Measurements from ENCODE around the gene EPHA6. TPM values are rescaled to one million over a fixed set of nuclear protein-coding genes. Genes with fewer than 3 reads are reported as not detected.

The EPHA6 gene
- total RNA-seq, 1 donor from 2014 or later, result not detected

GRCh38 chr3:96986241-96986640 is 171.8 kb downstream of the EPHA6 start:
- Histone ChIP-seq H3K4me1 (no peaks in the 10 kb centered on the region), H3K36me3 (no peaks in the 10 kb centered on the region), H3K27me3 (no peaks in the 10 kb centered on the region), H3K9me3 (no peaks in the 10 kb centered on the region), H3K27ac (no peak overlapping the region), H3K4me3 (no peak overlapping the region)
- no peak for ATAC-seq
- TF ChIP-seq CTCF (IDR thresholded peaks at IDR 0.05), result no peak
- DNase-seq, result no peak
- intact Hi-C loops (cut with DNase I), result no loop called here

- Histone ChIP-seq H3K9me3 (no peaks in the 10 kb centered on the region), H3K36me3 (no peaks in the 10 kb centered on the region), H3K4me1 (no peaks in the 10 kb centered on the region), H3K27me3 (no peaks in the 10 kb centered on the region), H3K27ac (no peak overlapping the region), H3K4me3 (no peak overlapping the region)
- ATAC-seq (no peak), DNase-seq (no peak)
- intact Hi-C loops (cut with DNase I), result no loop called here
- no peak for TF ChIP-seq CTCF (IDR thresholded peaks at IDR 0.05)
Measured at GRCh38 chr3:96991231-96991630, 176.8 kb downstream of the EPHA6 start.

- Histone ChIP-seq H3K36me3 (no peaks in the 10 kb centered on the region), H3K4me1 (no peaks in the 10 kb centered on the region), H3K27ac (no peak overlapping the region), H3K4me3 (no peak overlapping the region), H3K9me3 (no peaks in the 10 kb centered on the region), H3K27me3 (no peaks in the 10 kb centered on the region)
- ATAC-seq, result no peak
- no peak for TF ChIP-seq CTCF (IDR thresholded peaks at IDR 0.05)
- DNase-seq, result no peak
- intact Hi-C loops (cut with DNase I), result no loop called here
Measured at GRCh38 chr3:96991800-96992365, 177.5 kb downstream of the EPHA6 start.

- ATAC-seq (no peak), DNase-seq (no peak)
- intact Hi-C loops (cut with DNase I), result no loop called here
- Histone ChIP-seq H3K4me1 (no peaks in the 10 kb centered on the region), H3K27me3 (no peaks in the 10 kb centered on the region), H3K27ac (no peak overlapping the region), H3K9me3 (no peaks in the 10 kb centered on the region), H3K36me3 (no peaks in the 10 kb centered on the region), H3K4me3 (no peak overlapping the region)
- TF ChIP-seq CTCF (IDR thresholded peaks at IDR 0.05), result no peak
Measured at GRCh38 chr3:96994988-96995387, 180.6 kb downstream of the EPHA6 start.

- Histone ChIP-seq H3K27me3 (no peaks in the 10 kb centered on the region), H3K36me3 (no peaks in the 10 kb centered on the region), H3K4me3 (no peak overlapping the region), H3K9me3 (no peaks in the 10 kb centered on the region), H3K4me1 (no peaks in the 10 kb centered on the region), H3K27ac (no peak overlapping the region)
- no peak for TF ChIP-seq CTCF (IDR thresholded peaks at IDR 0.05)
- DNase-seq (no peak), ATAC-seq (no peak)
- intact Hi-C loops (cut with DNase I), result no loop called here
Measured at GRCh38 chr3:96996009-96996408, 181.6 kb downstream of the EPHA6 start.

GRCh38 chr3:97001611-97002010 is 187.2 kb downstream of the EPHA6 start:
- no peaks in the 10 kb centered on the region for H3K27me3 ChIP-seq
- no peak overlapping the region for H3K4me3 ChIP-seq
- H3K36me3 ChIP-seq, result no peaks in the 10 kb centered on the region
- no peak for ATAC-seq
- TF ChIP-seq CTCF (IDR thresholded peaks at IDR 0.05), result no peak
- no peaks in the 10 kb centered on the region for H3K4me1 ChIP-seq
- no peak for DNase-seq
- no peak overlapping the region for H3K27ac ChIP-seq
- no peaks in the 10 kb centered on the region for H3K9me3 ChIP-seq
- intact Hi-C loops (cut with DNase I), result no loop called here
